AG10803 (cell line): ENCODE measurements around the gene DDX31.

ENCODE experiments used
- DNase-seq: peaks from one replicate; pipeline ENCODE4 v3.0.0; 2010; ENCODE audit warnings: low read depth
- H3K4me3 ChIP-seq: 2 replicates; pipeline ENCODE4 v1.5.1; 2011; ENCODE audit warnings: mild to moderate bottlenecking, low read length, control low read depth
- CTCF ChIP-seq: conservative IDR thresholded peaks from 2 replicates; pipeline ENCODE4 v1.5.1; 2011; ENCODE audit warnings: mild to moderate bottlenecking, low read length, control low read depth, inconsistent platforms

Gene DDX31

GRCh38 chr9:132708769-132709430, 39.1 kb upstream of the DDX31 start:
- TF ChIP-seq CTCF = no peak
- H3K4me3 ChIP-seq = no peak overlapping the region
- DNase-seq = no peak

GRCh38 chr9:132708239-132708638, 38.5 kb upstream of the DDX31 start:
- no peak for TF ChIP-seq CTCF
- no peak for DNase-seq
- H3K4me3 ChIP-seq = no peak overlapping the region

GRCh38 chr9:132703336-132703735, 33.6 kb upstream of the DDX31 start:
- TF ChIP-seq CTCF = no peak
- DNase-seq = peak; percentile 7

GRCh38 chr9:132702254-132702653, 32.5 kb upstream of the DDX31 start:
- no peak for TF ChIP-seq CTCF
- no peak overlapping the region for H3K4me3 ChIP-seq
- no peak for DNase-seq

More at GRCh38 chr9:132703336-132703735, 33.6 kb upstream of the DDX31 start:
- H3K4me3 ChIP-seq = no peak overlapping the region

GRCh38 chr9:132699956-132700355, 30.2 kb upstream of the DDX31 start:
- H3K4me3 ChIP-seq = no peak overlapping the region
- no peak for TF ChIP-seq CTCF
- peak; percentile 10 for DNase-seq

- TF ChIP-seq CTCF = no peak
- no peak overlapping the region for H3K4me3 ChIP-seq
- no peak for DNase-seq
These were observed 29.2 kb upstream of the DDX31 start for GRCh38 chr9:132698989-132699388.

- TF ChIP-seq CTCF = no peak
- no peak for DNase-seq
- H3K4me3 ChIP-seq = no peak overlapping the region
These were observed 27.4 kb upstream of the DDX31 start for GRCh38 chr9:132697230-132697629.
